TTC549 (cell line): ENCODE data around the gene ASB18.

Source experiments
- FAIRE-seq: peaks from 2 replicates; lab custom pipeline; 2012; peaks lifted over from hg19 to GRCh38; lab: Jason Lieb, UNC

The ASB18 gene

DNA sequence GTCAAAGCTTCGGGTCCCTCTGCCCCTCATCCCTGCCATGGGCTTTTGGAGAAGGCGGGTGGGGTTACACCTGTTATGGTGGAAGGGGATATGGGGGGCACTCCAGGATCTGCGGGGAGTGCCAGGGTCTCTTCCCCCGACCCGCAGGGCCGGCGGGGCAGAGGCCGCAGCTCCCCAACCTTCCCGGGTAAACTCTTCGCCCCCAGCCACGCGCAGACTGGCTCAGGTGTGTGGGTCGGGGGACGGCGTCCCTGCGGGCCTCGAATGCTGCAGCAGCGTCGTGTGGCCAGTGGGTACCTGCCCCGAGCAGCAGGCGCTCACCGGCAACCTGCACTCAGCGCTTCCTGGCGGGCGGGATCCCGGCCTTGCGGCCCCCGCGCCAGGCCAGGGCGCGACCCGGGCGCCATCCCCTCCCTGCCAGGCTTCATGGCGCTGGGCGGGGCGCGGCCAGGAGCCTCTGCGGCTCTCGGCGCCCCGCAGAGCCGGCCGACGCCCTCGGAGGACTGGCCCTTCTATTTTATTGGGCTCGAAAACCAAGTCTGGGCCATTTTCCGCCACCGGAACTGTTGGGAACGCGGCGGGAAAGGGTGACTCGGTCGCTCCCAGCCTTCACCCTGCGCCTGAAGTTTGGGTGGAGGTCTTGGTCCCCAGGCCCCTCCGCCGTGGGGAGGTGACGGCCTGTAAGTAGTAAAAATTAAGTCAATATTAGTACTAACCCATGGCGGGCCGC is 100.6 kb downstream of the ASB18 start:
- FAIRE-seq = no peak

GRCh38 chr2:236162882-236163470 is 101.2 kb downstream of the ASB18 start:
- FAIRE-seq = no peak

- FAIRE-seq = no peak
Measured at GRCh38 chr2:236162031-236162845, 102.0 kb downstream of the ASB18 start.

GRCh38 chr2:236161531-236161930 is 102.7 kb downstream of the ASB18 start:
- no peak for FAIRE-seq

DNA sequence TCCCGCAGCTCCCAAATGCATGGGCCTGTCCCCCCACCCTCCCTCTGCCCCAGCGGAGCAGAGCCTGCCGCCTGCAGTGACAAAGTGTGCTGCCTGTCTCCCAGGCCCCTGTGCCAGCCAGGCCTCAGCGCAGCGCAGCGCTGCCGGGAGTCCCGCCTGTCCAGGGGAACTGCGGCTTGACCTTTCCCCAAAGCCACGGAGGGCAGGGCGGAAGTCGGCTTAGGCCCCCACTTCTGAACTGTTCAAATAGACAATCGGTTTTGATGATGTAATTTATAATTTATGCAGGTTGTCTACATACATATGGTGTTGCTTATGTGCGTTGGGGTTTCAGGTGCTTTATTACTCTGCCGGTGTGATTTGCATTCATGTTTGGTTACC is 103.1 kb downstream of the ASB18 start:
- FAIRE-seq = no peak

- no peak for FAIRE-seq
Measured at GRCh38 chr2:236160366-236161081, 103.7 kb downstream of the ASB18 start.

GRCh38 chr2:236159778-236160170 is 104.4 kb downstream of the ASB18 start:
- no peak for FAIRE-seq

DNA sequence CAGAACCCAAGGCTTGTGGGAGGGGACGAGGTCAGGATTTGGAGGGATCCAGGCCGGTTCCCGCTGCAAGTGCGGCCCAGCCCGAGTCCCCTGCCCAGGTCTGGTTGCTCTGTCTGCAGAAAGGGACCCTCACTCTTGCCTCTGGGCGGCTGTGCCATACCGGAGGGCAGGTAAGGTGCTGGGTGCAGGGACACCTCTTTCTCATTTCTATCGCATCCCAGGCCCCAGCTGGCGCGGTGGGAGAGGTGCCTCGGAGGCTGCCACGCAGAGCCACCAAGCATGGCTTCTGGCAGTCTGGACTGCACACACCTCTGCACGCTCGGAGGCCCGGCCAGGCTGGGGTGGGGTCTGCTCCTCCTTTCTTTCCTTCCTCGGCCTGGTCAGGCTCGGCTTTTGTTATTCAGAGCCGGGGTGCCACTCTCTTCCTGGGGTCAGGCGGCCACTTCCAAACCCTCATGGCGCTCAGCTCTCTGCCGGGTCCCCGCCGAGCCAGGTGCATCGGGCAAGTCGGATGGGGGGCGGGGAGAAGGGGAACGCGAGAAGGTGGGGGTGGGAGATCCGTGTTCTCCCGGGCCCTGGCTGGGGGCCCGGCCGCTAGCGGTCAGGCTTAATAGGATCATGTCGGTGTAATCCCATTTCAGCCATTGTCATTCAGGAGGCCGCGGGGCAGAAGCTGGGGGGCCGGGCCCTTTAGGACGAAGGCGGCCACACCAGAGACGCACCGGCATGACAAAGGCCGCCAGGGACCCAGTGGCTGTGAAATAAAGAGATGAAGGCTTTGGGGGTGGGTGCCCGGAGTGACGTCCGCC is 105.0 kb downstream of the ASB18 start:
- no peak for FAIRE-seq

GRCh38 chr2:236157815-236158498 is 106.2 kb downstream of the ASB18 start:
- no peak for FAIRE-seq

DNA sequence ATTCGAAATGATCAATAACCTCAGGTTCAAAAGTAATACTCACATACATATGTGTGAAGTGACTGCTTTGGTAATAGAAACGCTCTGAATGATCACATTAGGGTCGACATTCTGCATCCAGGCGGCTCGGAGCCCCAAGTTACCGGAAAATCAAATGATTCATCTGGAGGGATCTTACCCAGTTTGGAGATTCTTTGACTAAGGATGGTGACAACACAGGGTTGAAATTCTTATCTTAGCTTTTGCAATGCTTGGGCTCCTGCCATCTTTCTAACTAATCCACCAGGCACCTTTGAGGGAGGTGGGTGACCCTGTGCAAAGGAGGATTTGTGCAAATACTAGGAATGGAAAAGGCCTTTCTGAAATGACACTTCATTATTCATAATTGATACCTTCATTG is 106.8 kb downstream of the ASB18 start:
- no peak for FAIRE-seq

GRCh38 chr2:236156860-236157194 is 107.4 kb downstream of the ASB18 start:
- FAIRE-seq = no peak

DNA sequence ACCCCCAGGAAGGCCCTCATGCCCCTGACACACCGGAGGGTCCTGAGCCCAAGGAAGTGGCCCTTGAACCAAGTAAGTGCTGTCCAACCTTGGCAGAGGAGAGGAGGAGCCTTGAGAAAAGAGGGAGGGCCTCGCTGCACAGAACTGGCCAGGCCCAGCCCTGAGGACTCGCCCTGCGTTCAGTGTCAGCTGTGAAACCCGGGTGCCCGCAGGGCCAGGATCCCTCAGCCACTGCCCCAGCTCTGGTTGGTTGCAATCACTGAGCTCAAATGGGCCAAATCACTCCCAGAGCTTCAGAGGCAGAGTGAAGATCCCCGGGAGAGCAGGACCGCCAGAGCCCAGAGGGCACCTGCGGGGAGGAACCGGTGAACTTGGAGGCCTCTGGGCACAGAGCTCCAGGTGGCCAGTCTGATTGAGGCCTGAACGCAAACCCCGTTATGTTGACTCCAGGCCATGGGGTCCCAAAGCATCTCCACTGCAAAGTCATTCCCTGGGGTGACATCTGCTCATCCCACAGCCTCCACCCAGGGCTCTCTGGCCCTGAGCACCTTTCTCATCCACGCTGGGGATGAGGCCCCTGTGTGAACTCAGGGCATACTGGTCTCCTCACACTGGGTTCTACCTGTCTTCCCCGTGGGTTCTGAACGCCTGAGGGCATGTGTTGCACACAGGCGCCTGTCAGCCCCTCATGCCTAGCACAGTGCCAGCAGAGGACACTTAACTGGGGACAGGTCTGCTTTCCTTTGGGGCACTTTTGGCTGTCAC is 107.9 kb downstream of the ASB18 start:
- no peak for FAIRE-seq

GRCh38 chr2:236155406-236155805 is 108.8 kb downstream of the ASB18 start:
- no peak for FAIRE-seq

- FAIRE-seq = no peak
Measured at GRCh38 chr2:236146436-236146835, 117.8 kb downstream of the ASB18 start.

DNA sequence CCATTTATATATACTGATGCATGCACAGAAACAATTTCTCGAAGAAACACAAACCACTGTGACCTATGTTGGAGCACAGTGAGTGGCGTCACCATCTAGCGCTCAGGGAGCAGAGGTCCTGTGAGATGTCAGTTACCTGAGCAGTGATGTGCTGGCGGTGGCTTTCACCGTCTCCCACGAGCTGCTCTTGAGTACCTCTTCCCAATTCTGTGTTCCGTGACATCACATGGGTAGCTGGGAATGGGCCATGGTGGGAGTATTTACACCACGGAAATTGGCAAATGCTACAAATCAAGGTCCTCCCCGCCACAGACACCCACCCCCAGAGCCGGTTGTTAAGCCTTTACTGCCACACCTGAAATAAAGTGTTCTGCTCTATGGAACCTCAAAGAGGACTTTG is 120.4 kb downstream of the ASB18 start:
- FAIRE-seq = no peak
